HEK293 (cell line): Measurements from ENCODE around the gene CHST3.

ENCODE experiments used
- BCL11B ChIP-seq: fragments of 450-650 bp; formaldehyde crosslinking; IDR thresholded peaks from 2 replicates; pipeline ENCODE4 v1.5.1; 2016; ENCODE audit warnings: low read depth, missing biosample characterization, missing genetic modification characterization
- FEZF1 ChIP-seq: fragments of 450-650 bp; formaldehyde crosslinking; IDR thresholded peaks from 2 replicates; pipeline ENCODE4 v1.5.1; 2016; ENCODE audit warnings: missing biosample characterization, missing genetic modification characterization
- GLIS2 ChIP-seq: fragments of 450-650 bp; formaldehyde crosslinking; IDR thresholded peaks from 2 replicates; pipeline ENCODE4 v1.5.1; 2016; ENCODE audit warnings: missing biosample characterization, missing genetic modification characterization
- HIC1 ChIP-seq: fragments of 450-650 bp; formaldehyde crosslinking; IDR thresholded peaks from 2 replicates; pipeline ENCODE4 v1.5.1; 2016; ENCODE audit warnings: missing biosample characterization, missing genetic modification characterization
- KLF1 ChIP-seq: fragments of 450-650 bp; formaldehyde crosslinking; IDR thresholded peaks from 2 replicates; pipeline ENCODE4 v1.5.1; 2016; ENCODE audit warnings: missing biosample characterization, missing genetic modification characterization
- KLF7 ChIP-seq: fragments of 450-650 bp; formaldehyde crosslinking; IDR thresholded peaks from 2 replicates; pipeline ENCODE4 v1.5.1; 2016; ENCODE audit warnings: missing biosample characterization, missing genetic modification characterization, borderline replicate concordance
- PRDM2 ChIP-seq: fragments of 450-650 bp; formaldehyde crosslinking; IDR thresholded peaks from 2 replicates; pipeline ENCODE4 v1.5.1; 2016; ENCODE audit warnings: missing biosample characterization, missing genetic modification characterization, borderline replicate concordance
- REPIN1 ChIP-seq: fragments of 450-650 bp; formaldehyde crosslinking; IDR thresholded peaks from 2 replicates; pipeline ENCODE4 v1.5.1; 2017; ENCODE audit warnings: missing biosample characterization, missing genetic modification characterization, low read depth
- ZBTB21 ChIP-seq: fragments of 450-650 bp; formaldehyde crosslinking; IDR thresholded peaks from 2 replicates; pipeline ENCODE4 v1.5.1; 2017; ENCODE audit warnings: missing biosample characterization, missing genetic modification characterization
- ZFP41 ChIP-seq: fragments of 450-650 bp; formaldehyde crosslinking; IDR thresholded peaks from 2 replicates; pipeline ENCODE4 v1.5.1; 2016; ENCODE audit warnings: missing biosample characterization, missing genetic modification characterization, borderline replicate concordance
- ZNF114 ChIP-seq: fragments of 450-650 bp; formaldehyde crosslinking; IDR thresholded peaks from 2 replicates; pipeline ENCODE4 v1.5.0; 2017; ENCODE audit warnings: missing biosample characterization, missing genetic modification characterization
- ZNF148 ChIP-seq: fragments of 450-650 bp; formaldehyde crosslinking; IDR thresholded peaks from 2 replicates; pipeline ENCODE4 v1.5.0; 2017; ENCODE audit warnings: missing biosample characterization, missing genetic modification characterization, borderline replicate concordance
- ZNF157 ChIP-seq: fragments of 450-650 bp; formaldehyde crosslinking; IDR thresholded peaks from 2 replicates; pipeline ENCODE4 v1.5.1; 2016; ENCODE audit warnings: missing biosample characterization, missing genetic modification characterization
- ZNF211 ChIP-seq: fragments of 450-650 bp; formaldehyde crosslinking; IDR thresholded peaks from 2 replicates; pipeline ENCODE4 v1.5.1; 2016; ENCODE audit warnings: low read depth, missing biosample characterization, missing genetic modification characterization
- ZNF248 ChIP-seq: fragments of 450-650 bp; formaldehyde crosslinking; IDR thresholded peaks from 2 replicates; pipeline ENCODE4 v1.5.1; 2017; ENCODE audit warnings: missing biosample characterization, missing genetic modification characterization
- ZNF280C ChIP-seq: fragments of 450-650 bp; formaldehyde crosslinking; IDR thresholded peaks from 2 replicates; pipeline ENCODE4 v1.5.1; 2016; ENCODE audit warnings: missing biosample characterization, missing genetic modification characterization
- ZNF501 ChIP-seq: fragments of 450-650 bp; formaldehyde crosslinking; IDR thresholded peaks from 2 replicates; pipeline ENCODE4 v1.5.1; 2016; ENCODE audit warnings: missing biosample characterization, missing genetic modification characterization
- ZNF514 ChIP-seq: fragments of 450-650 bp; formaldehyde crosslinking; IDR thresholded peaks from 2 replicates; pipeline ENCODE4 v1.5.1; 2016; ENCODE audit warnings: missing biosample characterization, missing genetic modification characterization
- ZNF548 ChIP-seq: fragments of 450-650 bp; formaldehyde crosslinking; IDR thresholded peaks from 2 replicates; pipeline ENCODE4 v1.5.1; 2016; ENCODE audit warnings: missing biosample characterization, missing genetic modification characterization
- ZNF571 ChIP-seq: fragments of 450-650 bp; formaldehyde crosslinking; IDR thresholded peaks from 2 replicates; pipeline ENCODE4 v1.5.0; 2017; ENCODE audit warnings: missing biosample characterization, missing genetic modification characterization
- ZNF585B ChIP-seq: fragments of 450-650 bp; formaldehyde crosslinking; IDR thresholded peaks from 2 replicates; pipeline ENCODE4 v1.5.1; 2016; ENCODE audit warnings: missing biosample characterization, missing genetic modification characterization
- TF ChIP-seq, protein P1 (sequence below): fragments of 450-650 bp; formaldehyde crosslinking; IDR thresholded peaks from 2 replicates; pipeline ENCODE4 v1.5.1; 2016; ENCODE audit warnings: missing biosample characterization, missing genetic modification characterization, low read depth
- TF ChIP-seq, protein P2 (sequence below): fragments of 450-650 bp; formaldehyde crosslinking; IDR thresholded peaks from 2 replicates; pipeline ENCODE4 v1.5.1; 2016; ENCODE audit warnings: missing biosample characterization, missing genetic modification characterization

The CHST3 gene

DNA sequence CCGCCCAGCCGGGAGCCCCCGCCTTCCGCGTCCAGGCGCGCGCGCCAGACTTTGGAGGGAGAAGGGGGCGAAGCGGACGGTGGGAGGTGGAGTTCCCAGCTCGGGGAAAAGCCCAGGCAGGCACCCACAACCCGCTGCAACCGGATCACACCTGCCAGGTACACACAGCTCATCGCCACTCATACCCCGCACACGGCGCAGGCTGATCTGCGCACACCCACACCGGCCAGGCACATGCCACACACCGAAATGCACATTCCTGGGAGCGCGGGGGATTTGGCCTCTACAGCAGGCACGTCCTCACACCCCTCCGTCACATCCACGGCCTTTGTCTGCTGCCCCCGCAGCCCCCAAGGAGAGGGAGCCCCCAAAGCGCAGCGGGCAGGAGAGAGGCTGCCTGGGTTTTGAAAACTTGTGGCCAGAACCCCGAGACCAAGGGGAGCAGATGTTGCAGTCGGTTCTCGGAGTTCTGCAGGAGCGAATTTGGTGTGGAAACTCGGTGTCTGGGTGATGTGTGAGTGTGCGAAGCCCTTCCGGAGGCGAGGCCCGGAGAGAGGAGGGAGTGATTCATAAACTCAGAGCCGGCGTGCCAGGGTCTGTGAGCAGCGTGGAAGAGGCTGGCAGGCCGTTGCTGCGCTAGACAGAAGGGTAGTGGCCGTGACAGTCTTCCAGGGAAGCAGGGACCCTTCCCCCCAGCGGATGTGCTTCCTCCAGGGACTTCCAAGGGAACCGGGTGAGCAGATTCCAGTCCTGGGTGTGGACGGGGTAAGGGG lies 734 bp downstream of the CHST3 start (continued):
- TF ChIP-seq PRDM2 (tag by site-specific recombination) = no peak
- TF ChIP-seq ZNF148 (tag by site-specific recombination) = no peak
- TF ChIP-seq KLF1 = peak; percentile 26; the same call in 1 of the 2 replicates
- TF ChIP-seq ZNF501 = peak; percentile 67; the same call in 1 of the 2 replicates
- TF ChIP-seq, protein P1, sequence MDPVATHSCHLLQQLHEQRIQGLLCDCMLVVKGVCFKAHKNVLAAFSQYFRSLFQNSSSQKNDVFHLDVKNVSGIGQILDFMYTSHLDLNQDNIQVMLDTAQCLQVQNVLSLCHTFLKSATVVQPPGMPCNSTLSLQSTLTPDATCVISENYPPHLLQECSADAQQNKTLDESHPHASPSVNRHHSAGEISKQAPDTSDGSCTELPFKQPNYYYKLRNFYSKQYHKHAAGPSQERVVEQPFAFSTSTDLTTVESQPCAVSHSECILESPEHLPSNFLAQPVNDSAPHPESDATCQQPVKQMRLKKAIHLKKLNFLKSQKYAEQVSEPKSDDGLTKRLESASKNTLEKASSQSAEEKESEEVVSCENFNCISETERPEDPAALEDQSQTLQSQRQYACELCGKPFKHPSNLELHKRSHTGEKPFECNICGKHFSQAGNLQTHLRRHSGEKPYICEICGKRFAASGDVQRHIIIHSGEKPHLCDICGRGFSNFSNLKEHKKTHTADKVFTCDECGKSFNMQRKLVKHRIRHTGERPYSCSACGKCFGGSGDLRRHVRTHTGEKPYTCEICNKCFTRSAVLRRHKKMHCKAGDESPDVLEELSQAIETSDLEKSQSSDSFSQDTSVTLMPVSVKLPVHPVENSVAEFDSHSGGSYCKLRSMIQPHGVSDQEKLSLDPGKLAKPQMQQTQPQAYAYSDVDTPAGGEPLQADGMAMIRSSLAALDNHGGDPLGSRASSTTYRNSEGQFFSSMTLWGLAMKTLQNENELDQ (tag by site-specific recombination) = no peak
- no peak for TF ChIP-seq FEZF1 (tag by site-specific recombination)
- TF ChIP-seq KLF7 (tag by site-specific recombination) = no peak
- no peak for TF ChIP-seq REPIN1 (tag by site-specific recombination)
- TF ChIP-seq ZNF157 (tag by site-specific recombination) = no peak
- TF ChIP-seq ZNF248 = no peak
- no peak for TF ChIP-seq ZFP41 (tag by site-specific recombination)
- 0 out of 2 replicates have a peak, but pooled peaks have one; percentile 10 for TF ChIP-seq HIC1 (tag by site-specific recombination)
- no peak for TF ChIP-seq ZNF548
- no peak for TF ChIP-seq ZNF571 (tag by site-specific recombination)
- TF ChIP-seq, protein P2, sequence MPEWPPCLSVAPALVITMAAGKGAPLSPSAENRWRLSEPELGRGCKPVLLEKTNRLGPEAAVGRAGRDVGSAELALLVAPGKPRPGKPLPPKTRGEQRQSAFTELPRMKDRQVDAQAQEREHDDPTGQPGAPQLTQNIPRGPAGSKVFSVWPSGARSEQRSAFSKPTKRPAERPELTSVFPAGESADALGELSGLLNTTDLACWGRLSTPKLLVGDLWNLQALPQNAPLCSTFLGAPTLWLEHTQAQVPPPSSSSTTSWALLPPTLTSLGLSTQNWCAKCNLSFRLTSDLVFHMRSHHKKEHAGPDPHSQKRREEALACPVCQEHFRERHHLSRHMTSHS = no peak
- TF ChIP-seq ZNF211 = no peak
- no peak for TF ChIP-seq ZBTB21 (tag by site-specific recombination)
- TF ChIP-seq BCL11B = no peak
- no peak for TF ChIP-seq ZNF514 (tag by site-specific recombination)
- TF ChIP-seq GLIS2 (tag by site-specific recombination) = peak; percentile 55
- no peak for TF ChIP-seq ZNF585B
- no peak for TF ChIP-seq ZNF280C (tag by site-specific recombination)
- TF ChIP-seq ZNF114 (tag by site-specific recombination) = no peak
